B cell (primary cell): Measurements from ENCODE around the gene PYROXD2. TPM values are rescaled to one million over a fixed set of nuclear protein-coding genes. Genes with fewer than 3 reads are reported as not detected.
A peak's percentile ranks its signal among the peaks of the same experiment; 100 is the strongest.

Source experiments
- ATAC-seq: fragments of 200-7000 bp; cut with Tn5 transposase; one replicate; pipeline ENCODE4 v1.10.0; 2021; ENCODE audit warnings: low read depth, mild to moderate bottlenecking, moderate number of reproducible peaks, moderate library complexity
- CTCF ChIA-PET: fragments of 350-600 bp; sonication (Branson Sonifier 250); formaldehyde crosslinking; loops from one replicate; lab custom pipeline; 2021; ENCODE audit warnings: antibody characterized with exemption, inconsistent platforms; lab: Charles Lee
- POLR2A ChIA-PET: fragments of 350-600 bp; sonication (Branson Sonifier 250); formaldehyde crosslinking; loops from one replicate; lab custom pipeline; 2021; ENCODE audit warnings: antibody characterized with exemption; lab: Charles Lee
- DNase-seq: peaks from one replicate; pipeline ENCODE4 v3.0.0; 2013
- H2AFZ ChIP-seq: 2 replicates; pipeline ENCODE4 v1.6.1; 2012; ENCODE audit warnings: mild to moderate bottlenecking, low read depth, low read length; ENCODE audit not compliant: insufficient read depth, poor library complexity, severe bottlenecking
- H3K27ac ChIP-seq, 2 donors: 1 replicate in 1 of 2; 2 replicates in 1 of 2; pipeline ENCODE4 v1.5.1; 2012 to 2013; ENCODE audit warnings: low read length in 2 of 2, mild to moderate bottlenecking in 2 of 2, moderate library complexity in 1 of 2
- H3K27me3 ChIP-seq, 4 experiments: fragments of 200-600 bp in 1 of 4; sonication (generic) in 1 of 4; replicated peaks in 1 of 4; 1 replicate in 2 of 4; 2 replicates in 2 of 4; pipeline versions ENCODE4 v1.6.1 to v1.7.0; 2013 to 2016; ENCODE audit warnings: low read length in 3 of 4, mild to moderate bottlenecking in 2 of 4, mixed read lengths in 1 of 4, moderate library complexity in 1 of 4; ENCODE audit not compliant: insufficient read depth in 4 of 4, control insufficient read depth in 3 of 4; ENCODE audit errors: control extremely low read depth in 1 of 4
- H3K36me3 ChIP-seq, 2 experiments: replicated peaks in 1 of 2; 1 replicate in 1 of 2; 2 replicates in 1 of 2; pipeline versions ENCODE4 v1.6.1 to v1.7.1; 2013; ENCODE audit warnings: low read length in 1 of 2; ENCODE audit not compliant: insufficient read depth in 2 of 2, control insufficient read depth in 1 of 2; ENCODE audit errors: control extremely low read depth in 1 of 2, extremely low read depth in 1 of 2
- H3K4me1 ChIP-seq, 2 donors: fragments of 200-600 bp in 1 of 2; sonication (generic) in 1 of 2; 1 replicate in 1 of 2; 2 replicates in 1 of 2; pipeline versions ENCODE4 v1.5.1 to v1.6.1; 2013 to 2017; ENCODE audit warnings: low read length in 2 of 2; ENCODE audit not compliant: control insufficient read depth in 2 of 2, insufficient read depth in 2 of 2
- H3K4me2 ChIP-seq: replicated peaks from 2 replicates; pipeline ENCODE3; 2012; ENCODE audit warnings: mild to moderate bottlenecking, low read depth, low read length; ENCODE audit not compliant: poor library complexity, severe bottlenecking
- H3K4me3 ChIP-seq, 5 experiments: fragments of 200-600 bp in 1 of 5; sonication (generic) in 1 of 5; 1 replicate in 3 of 5; 2 replicates in 2 of 5; pipeline versions ENCODE4 v1.5.1 to v1.7.0; 2011 to 2016; ENCODE audit warnings: low read length in 4 of 5, mild to moderate bottlenecking in 4 of 5, low read depth in 2 of 5, control low read depth in 1 of 5, moderate library complexity in 1 of 5; ENCODE audit not compliant: insufficient read depth in 1 of 5; ENCODE audit errors: control extremely low read depth in 1 of 5, extremely low read depth in 1 of 5
- H3K79me2 ChIP-seq: fragments of 200-600 bp; sonication (generic); one replicate; pipeline ENCODE4 v1.6.0; 2016; ENCODE audit warnings: low read length; ENCODE audit not compliant: control insufficient read depth, insufficient read depth
- H3K9ac ChIP-seq: fragments of 200-600 bp; sonication (generic); 2 replicates; pipeline ENCODE4 v1.6.1; 2017; ENCODE audit warnings: mild to moderate bottlenecking, low read length, moderate library complexity
- H3K9me3 ChIP-seq, 3 donors: one replicate each; pipeline versions ENCODE4 v1.6.1 to v1.7.1; 2013; ENCODE audit warnings: low read length in 2 of 3; ENCODE audit not compliant: control insufficient read depth in 2 of 3, insufficient read depth in 1 of 3; ENCODE audit errors: control extremely low read depth in 1 of 3
- H4K20me1 ChIP-seq: 2 replicates; pipeline ENCODE4 v1.6.0; 2012; ENCODE audit warnings: mild to moderate bottlenecking, low read length; ENCODE audit not compliant: insufficient read depth, control insufficient read depth, poor library complexity, severe bottlenecking
- H3K27ac Mint-ChIP-seq: one replicate; pipeline ENCODE4 v1.8.0; 2021; ENCODE audit warnings: mixed read lengths
- H3K27me3 Mint-ChIP-seq: one replicate; pipeline ENCODE4 v1.8.0; 2021; ENCODE audit warnings: mixed read lengths
- H3K4me1 Mint-ChIP-seq: one replicate; pipeline ENCODE4 v1.8.0; 2021; ENCODE audit warnings: mixed read lengths
- H3K4me3 Mint-ChIP-seq: one replicate; pipeline ENCODE4 v1.8.0; 2021; ENCODE audit warnings: mixed read lengths
- H3K9me3 Mint-ChIP-seq: one replicate; pipeline ENCODE4 v1.8.0; 2022; ENCODE audit warnings: mixed read lengths; ENCODE audit not compliant: insufficient read depth
- EZH2 ChIP-seq: IDR thresholded peaks from 2 replicates; pipeline ENCODE4 v1.6.1; 2012; ENCODE audit warnings: borderline replicate concordance, low read depth, mild to moderate bottlenecking, moderate library complexity, low read length; ENCODE audit not compliant: insufficient read depth, poor library complexity, severe bottlenecking
- WGBS: methylation state at CpG from one replicate; pipeline ENCODE4 v1.1.5; 2013; ENCODE audit warnings: missing lambda C conversion rate; ENCODE audit not compliant: insufficient coverage; 5-methylcytosine and 5-hydroxymethylcytosine counted together
- intact Hi-C: fragments of 100-400 bp; cut with micrococcal nuclease; formaldehyde crosslinking; loops from one replicate; pipeline ENCODE4 v1.10.0; 2022
- polyA plus RNA-seq: library from polyadenylated mRNA; depleted of rRNA; stranded (reverse); fragments of >200 nt; gene quantifications from 2 replicates; pipeline ENCODE4 v1.2.3, GENCODE V29; 2012
- total RNA-seq, 2 donors: library from RNA; stranded (reverse); fragments of 120-200 nt in 1 of 2; gene quantifications; 1 replicate in 1 of 2; 2 replicates in 1 of 2; pipeline versions ENCODE4 v1.2.3 to v1.2.4, GENCODE V29; 2013 to 2022
- TF ChIP-seq, protein P1 (sequence below): fragments of 200-600 bp; IDR thresholded peaks from one replicate; pipeline ENCODE4 v1.8.0; 2022; ENCODE audit warnings: antibody characterized with exemption, mild to moderate bottlenecking

Gene PYROXD2
- total and polyA plus RNA-seq, 2 donors (not counting 1 experiment from before 2014, with no cell fraction given): 25.1 to 960 TPM

- Histone ChIP-seq H3K36me3 (no peaks in the 10 kb centered on the region), H3K4me3 (no peak overlapping the region), H4K20me1 (no peaks in the 10 kb centered on the region), H3K9ac (no peak overlapping the region), H3K4me1 (peaks cover 6 to 8% of the 10 kb centered on the region in 2 donors), H3K4me2 (no peak overlapping the region), H3K27ac (no peak overlapping the region), H3K79me2 (no peaks in the 10 kb centered on the region), H2AFZ (peak overlapping the region; percentile 40), H3K9me3 (no peaks in the 10 kb centered on the region), H3K27me3 (peaks cover 0 to 4% (median 0%) of the 10 kb centered on the region in 4 experiments)
- no peak overlapping the region for H3K4me3 Mint-ChIP-seq
- intact Hi-C loops: no loop called here
- CTCF ChIA-PET: no interaction called here
- POLR2A ChIA-PET: no interaction called here
- H3K27ac Mint-ChIP-seq: no peak overlapping the region
- TF ChIP-seq EZH2: no peak
- TF ChIP-seq, protein P1, sequence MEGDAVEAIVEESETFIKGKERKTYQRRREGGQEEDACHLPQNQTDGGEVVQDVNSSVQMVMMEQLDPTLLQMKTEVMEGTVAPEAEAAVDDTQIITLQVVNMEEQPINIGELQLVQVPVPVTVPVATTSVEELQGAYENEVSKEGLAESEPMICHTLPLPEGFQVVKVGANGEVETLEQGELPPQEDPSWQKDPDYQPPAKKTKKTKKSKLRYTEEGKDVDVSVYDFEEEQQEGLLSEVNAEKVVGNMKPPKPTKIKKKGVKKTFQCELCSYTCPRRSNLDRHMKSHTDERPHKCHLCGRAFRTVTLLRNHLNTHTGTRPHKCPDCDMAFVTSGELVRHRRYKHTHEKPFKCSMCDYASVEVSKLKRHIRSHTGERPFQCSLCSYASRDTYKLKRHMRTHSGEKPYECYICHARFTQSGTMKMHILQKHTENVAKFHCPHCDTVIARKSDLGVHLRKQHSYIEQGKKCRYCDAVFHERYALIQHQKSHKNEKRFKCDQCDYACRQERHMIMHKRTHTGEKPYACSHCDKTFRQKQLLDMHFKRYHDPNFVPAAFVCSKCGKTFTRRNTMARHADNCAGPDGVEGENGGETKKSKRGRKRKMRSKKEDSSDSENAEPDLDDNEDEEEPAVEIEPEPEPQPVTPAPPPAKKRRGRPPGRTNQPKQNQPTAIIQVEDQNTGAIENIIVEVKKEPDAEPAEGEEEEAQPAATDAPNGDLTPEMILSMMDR: no peak
- DNase-seq: no peak
- H3K4me1 Mint-ChIP-seq: peaks cover 13% of the 10 kb centered on the region
- ATAC-seq: no peak
- peaks cover 21% of the 10 kb centered on the region for H3K27me3 Mint-ChIP-seq
- no peaks in the 10 kb centered on the region for H3K9me3 Mint-ChIP-seq
- 38% methylated on average over 10 of the region's 15 CpGs for WGBS
These were observed 53.6 kb downstream of the PYROXD2 start for GRCh38 chr10:98361131-98362025.

DNA sequence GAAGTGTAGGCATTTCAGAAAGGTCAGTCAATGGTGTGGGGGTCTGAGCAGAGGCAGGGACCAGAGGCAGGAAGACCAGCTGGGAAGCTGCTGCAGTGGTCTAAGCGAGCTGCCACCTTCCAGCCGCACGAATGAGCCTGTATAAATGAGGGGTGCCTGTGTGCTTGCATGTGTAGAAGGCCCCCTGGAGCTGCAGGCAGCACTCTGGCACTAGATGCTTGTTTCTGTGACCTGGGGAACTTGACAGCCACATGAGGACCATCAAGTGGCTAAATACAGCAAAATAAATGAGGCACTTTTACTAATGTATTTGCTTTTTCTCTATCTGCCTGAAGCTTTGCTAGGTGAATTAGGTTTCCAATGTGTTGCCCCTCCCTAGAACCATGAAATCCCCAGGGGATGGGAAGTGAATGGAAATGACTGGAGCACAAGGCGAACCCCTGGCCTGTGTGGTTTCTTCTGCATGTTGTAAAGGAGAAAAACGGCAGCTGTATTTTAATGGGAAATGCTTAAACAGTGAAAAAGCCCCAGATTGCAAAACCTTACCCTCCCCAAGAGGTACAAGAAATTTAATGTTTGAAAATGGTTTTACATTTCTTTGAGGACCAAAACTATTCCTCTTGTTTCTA lies 57.7 kb downstream of the PYROXD2 start:
- CTCF ChIA-PET: no interaction called here
- H3K9ac ChIP-seq: no peak overlapping the region
- H2AFZ ChIP-seq: no peak overlapping the region
- peaks cover 14% of the 10 kb centered on the region for H3K4me1 Mint-ChIP-seq
- no peak overlapping the region for H3K4me3 Mint-ChIP-seq
- ATAC-seq (no peak), DNase-seq (no peak)
- H3K4me2 ChIP-seq: no peak overlapping the region
- 100% methylated on average over 3 of the region's 5 CpGs for WGBS
- no peaks in the 10 kb centered on the region for H3K36me3 ChIP-seq
- no peak for TF ChIP-seq EZH2
- TF ChIP-seq, protein P1: no peak
- no peaks in the 10 kb centered on the region for H3K9me3 Mint-ChIP-seq
- POLR2A ChIA-PET: no interaction called here
- peaks cover 5 to 10% of the 10 kb centered on the region in 2 donors for H3K4me1 ChIP-seq
- H3K27ac ChIP-seq: no peak overlapping the region
- peaks cover 0 to 11% (median 2%) of the 10 kb centered on the region in 4 experiments for H3K27me3 ChIP-seq
- H3K27ac Mint-ChIP-seq: no peak overlapping the region
- peaks cover 46% of the 10 kb centered on the region for H3K27me3 Mint-ChIP-seq
- intact Hi-C loops: no loop called here
- no peaks in the 10 kb centered on the region for H3K9me3 ChIP-seq
- no peak overlapping the region for H3K4me3 ChIP-seq
- H3K79me2 ChIP-seq: no peaks in the 10 kb centered on the region
- H4K20me1 ChIP-seq: no peaks in the 10 kb centered on the region
